ENCODE results near the gene ADCY4. TPM values are rescaled to one million over a fixed set of nuclear protein-coding genes. Genes with fewer than 3 reads are reported as not detected.
"Not testable (repeated sequence)": the region's sequence is repeated elsewhere in the genome, so short reads cannot be mapped to it uniquely, and the experiment has no call there.

The ADCY4 gene
- total and polyA plus RNA-seq, 3 donors from 2014 or later = 10.0 to 23.1 (median 13.9) TPM

DNA sequence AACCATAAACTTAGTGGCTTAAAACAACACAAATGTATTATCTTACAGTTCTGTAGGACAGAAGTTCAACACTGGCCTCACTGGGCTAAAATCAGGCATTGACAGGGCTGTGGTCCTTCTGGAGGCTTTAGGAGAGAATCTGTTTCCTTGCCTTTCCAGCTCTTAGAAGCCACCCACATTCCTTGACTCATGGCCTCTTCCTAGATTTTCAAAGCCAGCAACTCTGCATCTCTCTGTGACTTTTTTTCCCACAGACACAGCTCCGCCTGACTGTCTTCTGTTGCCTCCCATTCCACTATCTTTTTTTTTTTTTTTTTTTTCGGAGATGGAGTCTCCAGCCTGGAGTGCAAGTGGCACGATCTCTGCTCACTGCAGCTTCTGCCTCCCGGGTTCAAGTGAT is 21.3 kb upstream of the ADCY4 start:
- TF ChIP-seq, protein P1, sequence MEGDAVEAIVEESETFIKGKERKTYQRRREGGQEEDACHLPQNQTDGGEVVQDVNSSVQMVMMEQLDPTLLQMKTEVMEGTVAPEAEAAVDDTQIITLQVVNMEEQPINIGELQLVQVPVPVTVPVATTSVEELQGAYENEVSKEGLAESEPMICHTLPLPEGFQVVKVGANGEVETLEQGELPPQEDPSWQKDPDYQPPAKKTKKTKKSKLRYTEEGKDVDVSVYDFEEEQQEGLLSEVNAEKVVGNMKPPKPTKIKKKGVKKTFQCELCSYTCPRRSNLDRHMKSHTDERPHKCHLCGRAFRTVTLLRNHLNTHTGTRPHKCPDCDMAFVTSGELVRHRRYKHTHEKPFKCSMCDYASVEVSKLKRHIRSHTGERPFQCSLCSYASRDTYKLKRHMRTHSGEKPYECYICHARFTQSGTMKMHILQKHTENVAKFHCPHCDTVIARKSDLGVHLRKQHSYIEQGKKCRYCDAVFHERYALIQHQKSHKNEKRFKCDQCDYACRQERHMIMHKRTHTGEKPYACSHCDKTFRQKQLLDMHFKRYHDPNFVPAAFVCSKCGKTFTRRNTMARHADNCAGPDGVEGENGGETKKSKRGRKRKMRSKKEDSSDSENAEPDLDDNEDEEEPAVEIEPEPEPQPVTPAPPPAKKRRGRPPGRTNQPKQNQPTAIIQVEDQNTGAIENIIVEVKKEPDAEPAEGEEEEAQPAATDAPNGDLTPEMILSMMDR (IDR thresholded peaks at IDR 0.05) = no peak
- no peak for TF ChIP-seq POLR2A (IDR thresholded peaks at IDR 0.05)
- Histone ChIP-seq H3K27ac (no peak overlapping the region), H3K4me1 (peaks cover 4% of the 10 kb centered on the region), H3K9me3 (no peaks in the 10 kb centered on the region), H3K4me3 (no peak overlapping the region), H3K27me3 (no peaks in the 10 kb centered on the region), H3K36me3 (ENCODE audit: low read depth, missing control alignments) (no peaks in the 10 kb centered on the region)
- intact Hi-C loops (cut with DNase I; ENCODE audit: low total_unique reads) = no loop called here
- 90 to 95% methylated on average over 4 of the region's 4 CpGs for WGBS, 2 donors
- no peak for DNase-seq

GRCh38 chr14:24355009-24355408 is 20.1 kb upstream of the ADCY4 start:
- Histone ChIP-seq H3K36me3 (ENCODE audit: low read depth, missing control alignments) (no peaks in the 10 kb centered on the region), H3K27ac (no peak overlapping the region), H3K4me1 (peaks cover 4% of the 10 kb centered on the region), H3K4me3 (no peak overlapping the region), H3K27me3 (no peaks in the 10 kb centered on the region), H3K9me3 (no peaks in the 10 kb centered on the region)
- no peak for DNase-seq
- WGBS, 2 donors = 90 to 94% methylated on average over 7 of the region's 7 CpGs
- intact Hi-C loops (cut with DNase I; ENCODE audit: low total_unique reads) = no loop called here
- TF ChIP-seq, protein P1 (IDR thresholded peaks at IDR 0.05) = no peak
- no peak for TF ChIP-seq POLR2A (IDR thresholded peaks at IDR 0.05)

- H3K4me1 ChIP-seq; DNase-seq; H3K27me3 ChIP-seq; H3K9me3 ChIP-seq; intact Hi-C loops (cut with DNase I; ENCODE audit: low total_unique reads); H3K27ac ChIP-seq; H3K36me3 ChIP-seq (ENCODE audit: low read depth, missing control alignments); H3K4me3 ChIP-seq: not testable (repeated sequence)
- WGBS, 2 donors = 90 to 94% methylated on average over 3 of the region's 3 CpGs
Measured at GRCh38 chr14:24354482-24354825, 19.6 kb upstream of the ADCY4 start.

DNA sequence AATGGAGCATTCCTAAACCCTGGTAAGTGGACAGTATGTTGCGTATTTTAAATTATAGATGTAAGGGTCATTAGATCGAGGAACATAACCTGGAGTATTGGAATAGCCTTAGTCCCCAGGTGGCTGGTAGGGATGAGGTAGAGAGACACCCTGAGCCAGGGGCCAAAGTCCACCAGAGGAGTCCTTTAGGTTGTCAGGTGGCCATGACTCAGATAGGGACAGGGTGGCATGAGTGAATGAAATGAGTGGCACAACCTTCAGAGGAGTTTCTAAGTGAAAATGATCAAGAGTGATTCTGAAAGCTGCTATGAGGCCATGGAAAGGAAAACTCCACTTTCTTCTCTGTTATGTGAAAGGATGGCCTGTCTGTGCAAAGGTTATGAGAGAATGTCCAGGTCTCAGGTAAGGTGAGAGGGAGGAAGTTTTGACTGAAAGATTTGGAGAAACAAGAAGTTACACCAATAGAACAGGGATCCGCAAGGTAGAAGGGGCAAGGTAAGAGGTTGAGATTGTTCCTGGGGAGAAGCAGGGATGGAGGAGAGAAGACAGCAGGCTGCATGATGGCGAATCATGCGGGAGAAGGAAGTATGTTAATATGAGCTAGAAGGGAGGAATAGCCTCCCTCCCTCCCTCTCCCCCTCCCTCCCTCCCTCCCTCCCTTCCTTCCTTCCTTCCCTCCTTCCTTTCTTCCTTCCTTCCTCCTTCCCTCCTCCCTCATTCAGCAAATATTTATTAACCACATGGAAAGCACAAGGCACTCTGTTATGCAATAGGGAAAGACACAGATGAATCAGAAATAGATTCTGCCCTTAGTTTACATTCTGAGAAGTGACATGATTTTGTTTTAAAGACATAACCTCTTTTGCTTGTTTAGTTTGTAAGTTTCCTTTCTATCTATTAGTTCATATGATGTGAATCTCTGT is 18.9 kb upstream of the ADCY4 start:
- intact Hi-C loops (cut with DNase I; ENCODE audit: low total_unique reads) = no loop called here
- H3K4me1 ChIP-seq = peaks cover 4% of the 10 kb centered on the region
- no peak overlapping the region for H3K27ac ChIP-seq
- no peak for DNase-seq
- H3K4me3 ChIP-seq = no peak overlapping the region
- 79 to 88% methylated on average over 5 of the region's 5 CpGs for WGBS, 2 donors
- TF ChIP-seq, protein P1 (IDR thresholded peaks at IDR 0.05) = no peak
- TF ChIP-seq POLR2A (IDR thresholded peaks at IDR 0.05) = no peak
- no peaks in the 10 kb centered on the region for H3K9me3 ChIP-seq
- no peaks in the 10 kb centered on the region for H3K27me3 ChIP-seq
- H3K36me3 ChIP-seq (ENCODE audit: low read depth, missing control alignments) = no peaks in the 10 kb centered on the region

- intact Hi-C loops (cut with DNase I; ENCODE audit: low total_unique reads) = no loop called here
- DNase-seq = peak; percentile 38
- Histone ChIP-seq H3K4me1 (peaks cover 4% of the 10 kb centered on the region), H3K27me3 (no peaks in the 10 kb centered on the region), H3K36me3 (ENCODE audit: low read depth, missing control alignments) (no peaks in the 10 kb centered on the region), H3K4me3 (no peak overlapping the region), H3K9me3 (no peaks in the 10 kb centered on the region), H3K27ac (no peak overlapping the region)
- TF ChIP-seq, protein P1 (IDR thresholded peaks at IDR 0.05) = no peak
- no peak for TF ChIP-seq POLR2A (IDR thresholded peaks at IDR 0.05)
- 18 to 60% methylated on average over 4 of the region's 4 CpGs for WGBS, 2 donors
Measured at GRCh38 chr14:24351517-24351916, 16.6 kb upstream of the ADCY4 start.

Measured in testis (tissue), 3 donors.